ENCODE measurements around the gene LOC101059915.
"Not testable (repeated sequence)": the region's sequence is repeated elsewhere in the genome, so short reads cannot be mapped to it uniquely, and the experiment has no call there.

LOC101059915 gene

DNA sequence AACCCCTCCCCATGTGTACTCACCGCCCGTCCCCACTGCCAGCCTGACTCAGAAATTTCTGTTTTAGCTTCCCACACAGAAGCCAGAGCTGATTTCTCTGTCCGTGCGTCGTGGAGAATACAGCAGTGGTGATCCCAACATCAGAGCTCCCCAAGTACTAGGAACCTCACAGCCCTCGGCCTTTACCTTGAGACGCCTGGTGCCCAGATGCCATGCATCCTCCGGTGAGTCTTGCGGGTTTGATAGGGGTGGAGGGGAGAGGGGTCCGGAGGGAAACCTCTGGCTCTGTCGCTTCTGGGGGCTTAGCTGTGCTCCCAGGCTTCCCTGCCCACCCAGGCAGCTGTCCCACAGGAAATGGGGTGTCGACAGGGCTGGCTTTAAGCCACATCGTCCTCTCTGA, 2.1 kb downstream of the LOC101059915 start:
- Mint-ChIP-seq H3K9me3 (no peaks in the 10 kb centered on the region), H3K4me1 (no peaks in the 10 kb centered on the region)
- TF ChIP-seq, protein P1, sequence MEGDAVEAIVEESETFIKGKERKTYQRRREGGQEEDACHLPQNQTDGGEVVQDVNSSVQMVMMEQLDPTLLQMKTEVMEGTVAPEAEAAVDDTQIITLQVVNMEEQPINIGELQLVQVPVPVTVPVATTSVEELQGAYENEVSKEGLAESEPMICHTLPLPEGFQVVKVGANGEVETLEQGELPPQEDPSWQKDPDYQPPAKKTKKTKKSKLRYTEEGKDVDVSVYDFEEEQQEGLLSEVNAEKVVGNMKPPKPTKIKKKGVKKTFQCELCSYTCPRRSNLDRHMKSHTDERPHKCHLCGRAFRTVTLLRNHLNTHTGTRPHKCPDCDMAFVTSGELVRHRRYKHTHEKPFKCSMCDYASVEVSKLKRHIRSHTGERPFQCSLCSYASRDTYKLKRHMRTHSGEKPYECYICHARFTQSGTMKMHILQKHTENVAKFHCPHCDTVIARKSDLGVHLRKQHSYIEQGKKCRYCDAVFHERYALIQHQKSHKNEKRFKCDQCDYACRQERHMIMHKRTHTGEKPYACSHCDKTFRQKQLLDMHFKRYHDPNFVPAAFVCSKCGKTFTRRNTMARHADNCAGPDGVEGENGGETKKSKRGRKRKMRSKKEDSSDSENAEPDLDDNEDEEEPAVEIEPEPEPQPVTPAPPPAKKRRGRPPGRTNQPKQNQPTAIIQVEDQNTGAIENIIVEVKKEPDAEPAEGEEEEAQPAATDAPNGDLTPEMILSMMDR (conservative IDR thresholded peaks at IDR 0.05): no peak

DNA sequence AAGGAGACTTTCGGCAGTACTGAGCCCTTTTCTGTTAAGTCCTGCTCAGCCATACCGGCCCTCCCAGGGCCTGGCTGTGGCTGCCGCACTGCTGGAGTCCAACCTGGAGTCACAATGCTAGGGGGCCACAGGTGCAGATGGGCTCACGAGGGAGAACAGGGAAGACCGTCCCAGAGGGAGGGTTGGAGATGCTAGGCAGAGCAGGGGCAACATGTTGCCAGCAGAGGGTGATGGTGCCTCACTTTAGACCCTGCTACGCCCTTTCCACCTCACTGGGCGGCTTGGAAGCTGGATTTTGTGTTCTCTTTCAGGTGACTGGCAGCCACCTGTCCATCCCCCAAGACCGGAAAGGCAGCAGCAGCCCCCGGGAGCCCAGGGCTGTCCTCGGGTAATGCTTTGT, 2.6 kb downstream of the LOC101059915 start:
- H3K9me3 Mint-ChIP-seq; H3K4me3 Mint-ChIP-seq; H3K36me3 Mint-ChIP-seq (ENCODE audit: low read depth); H3K27ac Mint-ChIP-seq (ENCODE audit: unreplicated experiment); DNase-seq (ENCODE audit: low read depth, low spot score); H3K4me1 Mint-ChIP-seq; H3K27me3 Mint-ChIP-seq (ENCODE audit: low read depth): not testable (repeated sequence)
- TF ChIP-seq, protein P1 (conservative IDR thresholded peaks at IDR 0.05): peak; percentile 55

More for the DNA sequence above, 2.1 kb downstream of the LOC101059915 start:
- Mint-ChIP-seq H3K27me3 (ENCODE audit: low read depth) (no peaks in the 10 kb centered on the region), H3K4me3 (no peak overlapping the region), H3K27ac (ENCODE audit: unreplicated experiment) (no peak overlapping the region), H3K36me3 (ENCODE audit: low read depth) (no peaks in the 10 kb centered on the region)
- DNase-seq (ENCODE audit: low read depth, low spot score): no peak

DNA sequence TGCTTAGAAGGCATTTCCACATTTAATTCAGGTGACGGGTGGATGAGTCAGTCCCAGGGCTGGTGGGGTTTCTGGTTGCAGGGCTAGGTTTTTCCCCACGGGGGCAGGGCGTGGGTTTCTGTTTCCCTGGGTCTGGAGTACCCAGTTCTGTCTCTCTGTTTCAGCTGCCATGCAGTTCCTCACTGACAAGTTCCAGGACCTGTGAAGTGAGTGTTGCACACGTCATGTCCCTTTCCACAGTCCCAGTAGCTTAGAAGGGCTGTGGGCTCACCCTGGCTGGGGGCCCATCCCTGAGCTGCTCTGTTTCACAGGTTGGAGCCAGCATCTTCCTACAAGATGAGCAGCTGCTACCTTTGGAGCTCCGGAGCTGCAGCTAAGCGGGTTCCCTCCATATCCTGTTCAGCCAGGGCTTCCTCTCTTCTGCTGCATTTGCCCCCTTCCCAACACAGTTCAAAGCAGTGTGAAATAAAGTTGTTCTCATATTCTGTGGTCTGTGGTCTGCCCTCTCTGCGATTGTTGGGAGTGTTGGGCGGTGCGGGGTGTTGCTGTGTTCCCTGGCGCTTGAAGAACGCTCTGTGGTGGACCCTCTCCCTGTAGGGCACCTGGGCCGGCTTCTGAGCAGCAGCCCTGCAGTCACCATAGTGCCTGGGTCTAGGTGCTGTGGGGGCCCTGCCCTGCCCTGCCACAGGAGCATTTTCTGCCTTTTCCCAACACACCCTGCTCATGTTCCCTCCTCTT, 3.9 kb downstream of the LOC101059915 start:
- Mint-ChIP-seq H3K4me3 (no peak overlapping the region), H3K36me3 (ENCODE audit: low read depth) (peaks cover 3% of the 10 kb centered on the region), H3K27ac (ENCODE audit: unreplicated experiment) (no peak overlapping the region), H3K27me3 (ENCODE audit: low read depth) (no peaks in the 10 kb centered on the region), H3K9me3 (no peaks in the 10 kb centered on the region), H3K4me1 (no peaks in the 10 kb centered on the region)
- TF ChIP-seq, protein P1 (conservative IDR thresholded peaks at IDR 0.05): no peak
- no peak for DNase-seq (ENCODE audit: low read depth, low spot score)

DNA sequence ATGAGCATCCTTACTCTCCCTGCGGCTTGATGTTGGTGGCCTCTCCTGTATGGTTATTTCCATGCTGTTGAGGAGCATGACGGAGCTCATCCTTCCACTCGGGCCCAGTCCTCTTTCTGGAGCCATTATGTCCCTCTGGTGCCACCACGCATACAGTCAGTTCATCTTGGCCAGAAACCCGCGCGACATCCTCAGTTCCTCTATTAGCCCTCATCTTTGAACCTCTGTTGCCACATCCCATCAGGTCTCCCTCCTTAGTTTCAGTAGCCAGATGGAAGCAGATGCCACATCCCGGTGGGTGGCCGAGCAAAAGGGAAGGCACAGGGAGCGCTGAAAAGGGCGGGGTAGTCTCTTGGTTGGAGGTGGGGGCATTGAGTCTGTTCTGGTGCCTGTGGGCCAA, 4.6 kb downstream of the LOC101059915 start:
- no peaks in the 10 kb centered on the region for H3K4me1 Mint-ChIP-seq
- H3K36me3 Mint-ChIP-seq (ENCODE audit: low read depth): peaks cover 3% of the 10 kb centered on the region
- no peak overlapping the region for H3K27ac Mint-ChIP-seq (ENCODE audit: unreplicated experiment)

DNA sequence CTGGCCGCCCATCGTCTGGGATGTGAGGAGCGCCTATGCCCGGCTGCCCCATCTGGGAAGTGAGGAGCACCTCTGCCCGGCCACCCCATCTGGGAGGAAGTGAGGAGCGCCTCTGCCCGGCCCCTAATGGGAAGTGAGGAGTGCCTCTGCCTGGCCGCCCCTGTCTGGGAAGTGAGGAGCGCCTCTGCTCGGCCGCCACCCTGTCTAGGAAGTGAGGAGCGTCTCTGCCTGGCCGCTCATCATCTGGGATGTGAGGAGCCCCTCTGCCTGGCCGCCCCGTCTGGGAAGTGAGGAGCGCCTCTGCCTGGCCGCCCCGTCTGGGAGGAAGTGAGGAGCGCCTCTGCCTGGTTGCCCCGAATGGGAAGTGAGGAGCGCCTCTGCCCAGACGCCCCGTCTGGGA, 8.3 kb downstream of the LOC101059915 start:
- not testable (repeated sequence) for DNase-seq (ENCODE audit: low read depth, low spot score); H3K27ac Mint-ChIP-seq (ENCODE audit: unreplicated experiment); H3K4me3 Mint-ChIP-seq; H3K4me1 Mint-ChIP-seq; H3K36me3 Mint-ChIP-seq (ENCODE audit: low read depth); H3K9me3 Mint-ChIP-seq; H3K27me3 Mint-ChIP-seq (ENCODE audit: low read depth)

More for the DNA sequence above, 4.6 kb downstream of the LOC101059915 start:
- TF ChIP-seq, protein P1 (conservative IDR thresholded peaks at IDR 0.05): no peak
- no peaks in the 10 kb centered on the region for H3K9me3 Mint-ChIP-seq
- no peak overlapping the region for H3K4me3 Mint-ChIP-seq
- H3K27me3 Mint-ChIP-seq (ENCODE audit: low read depth): no peaks in the 10 kb centered on the region
- no peak for DNase-seq (ENCODE audit: low read depth, low spot score)

DNA sequence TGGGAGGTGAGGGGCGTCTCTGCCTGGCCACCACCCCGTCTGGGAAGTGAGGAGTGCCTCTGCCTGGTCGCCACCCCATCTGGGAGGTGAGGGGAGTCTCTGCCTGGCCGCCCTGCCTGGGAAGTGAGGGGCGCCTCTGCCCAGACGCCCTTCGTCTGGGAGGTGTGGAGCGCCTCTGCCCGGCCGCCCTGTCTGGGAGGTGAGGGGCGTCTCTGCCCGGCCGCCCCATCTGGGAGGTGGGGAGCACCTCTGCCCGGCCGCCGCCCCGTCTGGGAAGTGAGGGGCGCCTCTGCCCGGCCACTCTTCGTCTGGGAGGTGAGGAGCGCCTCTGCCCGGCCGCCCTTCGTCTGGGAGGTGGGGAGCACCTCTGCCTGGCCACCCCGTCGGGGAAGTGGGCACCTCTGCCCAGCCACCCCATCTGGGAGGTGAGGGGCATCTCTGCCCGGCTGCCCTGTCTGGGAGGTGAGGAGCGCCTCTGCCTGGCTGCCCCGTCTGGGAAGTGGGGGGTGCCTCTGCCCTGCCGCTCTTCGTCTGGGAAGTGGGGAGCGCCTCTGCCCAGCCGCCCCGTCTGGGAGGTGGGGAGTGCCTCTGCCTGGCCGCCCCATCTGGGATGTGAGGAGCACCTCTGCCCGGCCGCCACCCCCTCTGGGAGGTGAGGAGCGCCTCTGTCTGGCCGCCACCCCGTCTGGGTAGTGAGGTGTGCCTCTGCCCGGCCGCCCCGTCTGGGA, 8.9 kb downstream of the LOC101059915 start:
- DNase-seq (ENCODE audit: low read depth, low spot score); H3K4me1 Mint-ChIP-seq: not testable (repeated sequence)

DNA sequence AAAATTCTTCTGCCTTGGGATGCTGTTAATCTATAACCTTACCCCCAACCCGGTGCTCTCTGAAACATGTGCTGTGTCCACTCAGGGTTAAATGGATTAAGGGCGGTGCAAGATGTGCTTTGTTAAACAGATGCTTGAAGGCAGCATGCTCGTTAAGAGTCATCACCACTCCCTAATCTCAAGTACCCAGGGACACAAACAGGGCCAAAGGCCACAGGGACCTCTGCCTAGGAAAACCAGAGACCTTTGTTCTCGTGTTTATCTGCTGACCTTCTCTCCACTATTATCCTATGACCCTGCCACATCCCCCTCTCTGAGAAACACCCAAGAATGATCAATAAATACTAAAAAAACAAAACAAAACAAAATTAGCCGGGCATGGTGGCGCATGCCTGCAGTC, 9.8 kb downstream of the LOC101059915 start:
- not testable (repeated sequence) for H3K27me3 Mint-ChIP-seq (ENCODE audit: low read depth); H3K9me3 Mint-ChIP-seq; H3K27ac Mint-ChIP-seq (ENCODE audit: unreplicated experiment); DNase-seq (ENCODE audit: low read depth, low spot score); H3K4me3 Mint-ChIP-seq; H3K4me1 Mint-ChIP-seq; H3K36me3 Mint-ChIP-seq (ENCODE audit: low read depth)

More for the DNA sequence above, 8.9 kb downstream of the LOC101059915 start:
- not testable (repeated sequence) for H3K27me3 Mint-ChIP-seq (ENCODE audit: low read depth); H3K9me3 Mint-ChIP-seq; H3K27ac Mint-ChIP-seq (ENCODE audit: unreplicated experiment); H3K36me3 Mint-ChIP-seq (ENCODE audit: low read depth); H3K4me3 Mint-ChIP-seq

Data from neural crest cell (in vitro differentiated cells).